Measurements from ENCODE around the gene BPIFA2. TPM values are rescaled to one million over a fixed set of nuclear protein-coding genes. Genes with fewer than 3 reads are reported as not detected.

BPIFA2 gene
- total and polyA plus RNA-seq, 2 of the 4 experiments (the other 2 are of a cell fraction): not detected

DNA sequence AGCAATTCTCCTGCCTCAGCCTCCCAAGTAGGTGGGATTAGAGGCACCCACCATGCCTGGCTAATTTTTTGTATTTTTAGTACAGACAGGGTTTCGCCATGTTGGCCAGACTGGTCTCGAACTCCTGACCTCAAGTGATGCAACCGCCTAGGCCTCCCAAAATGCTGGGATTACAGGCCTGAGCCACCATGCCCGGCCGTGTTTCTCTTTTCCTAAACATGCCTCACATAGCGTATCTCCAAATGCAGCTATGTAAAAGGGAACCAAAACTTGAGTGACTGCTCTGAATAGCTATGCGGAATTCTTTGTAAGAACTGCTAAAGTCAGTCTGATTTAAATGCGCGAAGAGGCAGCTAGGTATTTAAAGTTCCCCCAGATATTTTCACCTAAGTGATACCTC, 20.5 kb downstream of the BPIFA2 start:
- no peak overlapping the region for H2AK5ac ChIP-seq (ENCODE audit: low read depth, low read length)
- H3K9me1 ChIP-seq (ENCODE audit: insufficient read depth, low read length): no peaks in the 10 kb centered on the region
- no peak overlapping the region for H3K4ac ChIP-seq (ENCODE audit: low read depth, low read length)
- H3K9ac ChIP-seq (ENCODE audit: low read depth, low read length): no peak overlapping the region
- H3K4me2 ChIP-seq (ENCODE audit: low read depth, low read length): no peak overlapping the region
- H3K56ac ChIP-seq (ENCODE audit: extremely low read depth, insufficient read depth, low read length): no peak overlapping the region
- H3K4me3 ChIP-seq (ENCODE audit: insufficient read depth, low read depth, low read length): no peak overlapping the region
- in situ Hi-C loops (cut with MboI; ENCODE audit: low sequenced_read_pairs) (no loop called here), intact Hi-C loops (cut with micrococcal nuclease) (no loop called here), dilution Hi-C loops (cut with HindIII; ENCODE audit: low sequenced_read_pairs, unreplicated experiment) (no loop called here)
- no peak overlapping the region for H3K18ac ChIP-seq (ENCODE audit: low read depth, low read length)
- DNase-seq (no peak), ATAC-seq (ENCODE audit: low read depth) (no peak)
- no peaks in the 10 kb centered on the region for H3K27me3 ChIP-seq (ENCODE audit: control insufficient read depth, insufficient read depth, low read length)
- H2AK9ac ChIP-seq (replicated peaks; ENCODE audit: low read depth, low read length, poor library complexity): no peak overlapping the region
- BruUV-seq (replicated peaks): no TSS peak
- H4K8ac ChIP-seq (ENCODE audit: low read depth in 2 of 2, low read length in 2 of 2): no peak overlapping the region
- no peak for TF ChIP-seq RAD21 (IDR thresholded peaks at IDR 0.05; ENCODE audit: low read length)
- TF ChIP-seq, protein P1, sequence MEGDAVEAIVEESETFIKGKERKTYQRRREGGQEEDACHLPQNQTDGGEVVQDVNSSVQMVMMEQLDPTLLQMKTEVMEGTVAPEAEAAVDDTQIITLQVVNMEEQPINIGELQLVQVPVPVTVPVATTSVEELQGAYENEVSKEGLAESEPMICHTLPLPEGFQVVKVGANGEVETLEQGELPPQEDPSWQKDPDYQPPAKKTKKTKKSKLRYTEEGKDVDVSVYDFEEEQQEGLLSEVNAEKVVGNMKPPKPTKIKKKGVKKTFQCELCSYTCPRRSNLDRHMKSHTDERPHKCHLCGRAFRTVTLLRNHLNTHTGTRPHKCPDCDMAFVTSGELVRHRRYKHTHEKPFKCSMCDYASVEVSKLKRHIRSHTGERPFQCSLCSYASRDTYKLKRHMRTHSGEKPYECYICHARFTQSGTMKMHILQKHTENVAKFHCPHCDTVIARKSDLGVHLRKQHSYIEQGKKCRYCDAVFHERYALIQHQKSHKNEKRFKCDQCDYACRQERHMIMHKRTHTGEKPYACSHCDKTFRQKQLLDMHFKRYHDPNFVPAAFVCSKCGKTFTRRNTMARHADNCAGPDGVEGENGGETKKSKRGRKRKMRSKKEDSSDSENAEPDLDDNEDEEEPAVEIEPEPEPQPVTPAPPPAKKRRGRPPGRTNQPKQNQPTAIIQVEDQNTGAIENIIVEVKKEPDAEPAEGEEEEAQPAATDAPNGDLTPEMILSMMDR (conservative IDR thresholded peaks at IDR 0.05; ENCODE audit: low read depth, low read length): no peak
- no peak for TF ChIP-seq MAFK (IDR thresholded peaks at IDR 0.05; ENCODE audit: low read depth, low read length)
- TF ChIP-seq RCOR1 (IDR thresholded peaks at IDR 0.05; ENCODE audit: insufficient replicate concordance, low read length): no peak
- no peak for TF ChIP-seq POLR2A (IDR thresholded peaks at IDR 0.05; ENCODE audit: low read depth, low read length)
- no peak for TF ChIP-seq CEBPB (IDR thresholded peaks at IDR 0.05; ENCODE audit: low read depth, low read length)
- TF ChIP-seq MAZ (IDR thresholded peaks at IDR 0.05; ENCODE audit: borderline replicate concordance, low read depth, low read length): no peak
- no peak for TF ChIP-seq NFE2L2 (IDR thresholded peaks at IDR 0.05; ENCODE audit: low read depth, low read length)
- TF ChIP-seq, protein P2, sequence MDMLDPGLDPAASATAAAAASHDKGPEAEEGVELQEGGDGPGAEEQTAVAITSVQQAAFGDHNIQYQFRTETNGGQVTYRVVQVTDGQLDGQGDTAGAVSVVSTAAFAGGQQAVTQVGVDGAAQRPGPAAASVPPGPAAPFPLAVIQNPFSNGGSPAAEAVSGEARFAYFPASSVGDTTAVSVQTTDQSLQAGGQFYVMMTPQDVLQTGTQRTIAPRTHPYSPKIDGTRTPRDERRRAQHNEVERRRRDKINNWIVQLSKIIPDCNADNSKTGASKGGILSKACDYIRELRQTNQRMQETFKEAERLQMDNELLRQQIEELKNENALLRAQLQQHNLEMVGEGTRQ (IDR thresholded peaks at IDR 0.05; ENCODE audit: low read depth, low read length): no peak
- no peak for TF ChIP-seq FOS (IDR thresholded peaks at IDR 0.05; ENCODE audit: low read depth, low read length)
- TF ChIP-seq CHD1 (IDR thresholded peaks at IDR 0.05; ENCODE audit: low read depth, low read length): no peak
- no peak for TF ChIP-seq MXI1 (IDR thresholded peaks at IDR 0.05; ENCODE audit: borderline replicate concordance, low read depth, low read length)
- TF ChIP-seq, protein P3, sequence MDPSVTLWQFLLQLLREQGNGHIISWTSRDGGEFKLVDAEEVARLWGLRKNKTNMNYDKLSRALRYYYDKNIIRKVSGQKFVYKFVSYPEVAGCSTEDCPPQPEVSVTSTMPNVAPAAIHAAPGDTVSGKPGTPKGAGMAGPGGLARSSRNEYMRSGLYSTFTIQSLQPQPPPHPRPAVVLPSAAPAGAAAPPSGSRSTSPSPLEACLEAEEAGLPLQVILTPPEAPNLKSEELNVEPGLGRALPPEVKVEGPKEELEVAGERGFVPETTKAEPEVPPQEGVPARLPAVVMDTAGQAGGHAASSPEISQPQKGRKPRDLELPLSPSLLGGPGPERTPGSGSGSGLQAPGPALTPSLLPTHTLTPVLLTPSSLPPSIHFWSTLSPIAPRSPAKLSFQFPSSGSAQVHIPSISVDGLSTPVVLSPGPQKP (IDR thresholded peaks at IDR 0.05; ENCODE audit: borderline replicate concordance, low read depth, low read length): no peak
- TF ChIP-seq SMC3 (IDR thresholded peaks at IDR 0.05; ENCODE audit: low read depth, low read length): no peak
- no peak for TF ChIP-seq BHLHE40 (IDR thresholded peaks at IDR 0.05; ENCODE audit: low read depth, low read length)
- no peak for TF ChIP-seq RFX5 (IDR thresholded peaks at IDR 0.05; ENCODE audit: low read depth, low read length)
- WGBS, 2 experiments (ENCODE audit: extremely low coverage in 2 of 2, insufficient read length in 1 of 2): 60% methylated on average over 3 of the region's 9 CpGs; no CpG with 5 or more reads in 1 of the 2 experiments
- H2BK5ac ChIP-seq (ENCODE audit: low read depth, low read length, poor library complexity, severe bottlenecking): no peak overlapping the region
- ChIA-PET CTCF (no interaction called here), POLR2A (ENCODE audit: unreplicated experiment) (no interaction called here)
- H4K20me1 ChIP-seq (ENCODE audit: insufficient read depth, low read length): no peaks in the 10 kb centered on the region
- H3K4me1 ChIP-seq (ENCODE audit: control insufficient read depth, insufficient read depth, low read length): no peaks in the 10 kb centered on the region
- H4K5ac ChIP-seq (ENCODE audit: low read depth, low read length): no peak overlapping the region
- no peaks in the 10 kb centered on the region for H3K79me1 ChIP-seq (ENCODE audit: low read depth in 1 of 2, low read length in 2 of 2)
- H3K23ac ChIP-seq (ENCODE audit: low read depth, low read length): no peak overlapping the region
- H4K91ac ChIP-seq (ENCODE audit: insufficient read depth, low read depth, low read length): no peak overlapping the region
- H2BK15ac ChIP-seq (ENCODE audit: low read depth, low read length): no peak overlapping the region
- no peak overlapping the region for H2BK120ac ChIP-seq (ENCODE audit: low read depth, low read length)
- H2BK20ac ChIP-seq (ENCODE audit: low read depth, low read length): no peak overlapping the region
- H3K9me3 ChIP-seq (ENCODE audit: control insufficient read depth, insufficient read depth, low read length): no peaks in the 10 kb centered on the region
- no peak overlapping the region for H2AFZ ChIP-seq (replicated peaks; ENCODE audit: low read length, poor library complexity)
- H3K36me3 ChIP-seq (ENCODE audit: control insufficient read depth, insufficient read depth, low read length): no peaks in the 10 kb centered on the region
- H3K27ac ChIP-seq (ENCODE audit: insufficient read depth, low read length): no peak overlapping the region
- H3K14ac ChIP-seq (replicated peaks; ENCODE audit: low read depth, low read length): no peak overlapping the region

All from IMR-90 (cell line).